ENCODE data around the gene MYO9A.

MYO9A gene

GRCh38 chr15:72057548-72058091 lies 60.3 kb downstream of the MYO9A start:
- no peak for TF ChIP-seq GATA3 (IDR thresholded peaks at IDR 0.05; ENCODE audit: low read depth, low read length)
- TF ChIP-seq GATA2 (IDR thresholded peaks at IDR 0.05; ENCODE audit: low read depth, low read length) = no peak

- no peak for TF ChIP-seq GATA3 (IDR thresholded peaks at IDR 0.05; ENCODE audit: low read depth, low read length)
- no peak for TF ChIP-seq GATA2 (IDR thresholded peaks at IDR 0.05; ENCODE audit: low read depth, low read length)
Observed at GRCh38 chr15:72050700-72051099, 67.2 kb downstream of the MYO9A start.

- TF ChIP-seq GATA2 (IDR thresholded peaks at IDR 0.05; ENCODE audit: low read depth, low read length) (no peak), GATA3 (IDR thresholded peaks at IDR 0.05; ENCODE audit: low read depth, low read length) (no peak)
Observed at GRCh38 chr15:72047020-72047419, 70.9 kb downstream of the MYO9A start.

- no peak for TF ChIP-seq GATA3 (IDR thresholded peaks at IDR 0.05; ENCODE audit: low read depth, low read length)
- no peak for TF ChIP-seq GATA2 (IDR thresholded peaks at IDR 0.05; ENCODE audit: low read depth, low read length)
Observed at GRCh38 chr15:72044956-72045355, 73.0 kb downstream of the MYO9A start.

- TF ChIP-seq GATA2 (IDR thresholded peaks at IDR 0.05; ENCODE audit: low read depth, low read length) (no peak), GATA3 (IDR thresholded peaks at IDR 0.05; ENCODE audit: low read depth, low read length) (no peak)
Observed at GRCh38 chr15:72042865-72043264, 75.1 kb downstream of the MYO9A start.

GRCh38 chr15:72042054-72042453 lies 75.9 kb downstream of the MYO9A start:
- TF ChIP-seq GATA2 (IDR thresholded peaks at IDR 0.05; ENCODE audit: low read depth, low read length) (no peak), GATA3 (IDR thresholded peaks at IDR 0.05; ENCODE audit: low read depth, low read length) (no peak)

GRCh38 chr15:72037321-72037720 lies 80.6 kb downstream of the MYO9A start:
- TF ChIP-seq GATA3 (IDR thresholded peaks at IDR 0.05; ENCODE audit: low read depth, low read length) = no peak
- no peak for TF ChIP-seq GATA2 (IDR thresholded peaks at IDR 0.05; ENCODE audit: low read depth, low read length)

- TF ChIP-seq GATA3 (IDR thresholded peaks at IDR 0.05; ENCODE audit: low read depth, low read length) (no peak), GATA2 (IDR thresholded peaks at IDR 0.05; ENCODE audit: low read depth, low read length) (no peak)
Observed at GRCh38 chr15:72034859-72035650, 82.9 kb downstream of the MYO9A start.

- no peak for TF ChIP-seq GATA2 (IDR thresholded peaks at IDR 0.05; ENCODE audit: low read depth, low read length)
- no peak for TF ChIP-seq GATA3 (IDR thresholded peaks at IDR 0.05; ENCODE audit: low read depth, low read length)
Observed at GRCh38 chr15:72034351-72034750, 83.6 kb downstream of the MYO9A start.

- TF ChIP-seq GATA3 (IDR thresholded peaks at IDR 0.05; ENCODE audit: low read depth, low read length) (no peak), GATA2 (IDR thresholded peaks at IDR 0.05; ENCODE audit: low read depth, low read length) (no peak)
Observed at GRCh38 chr15:72033711-72034110, 84.2 kb downstream of the MYO9A start.

GRCh38 chr15:72033285-72033684 lies 84.7 kb downstream of the MYO9A start:
- no peak for TF ChIP-seq GATA3 (IDR thresholded peaks at IDR 0.05; ENCODE audit: low read depth, low read length)
- TF ChIP-seq GATA2 (IDR thresholded peaks at IDR 0.05; ENCODE audit: low read depth, low read length) = no peak

GRCh38 chr15:72021604-72022003 lies 96.3 kb downstream of the MYO9A start:
- TF ChIP-seq GATA2 (IDR thresholded peaks at IDR 0.05; ENCODE audit: low read depth, low read length) (no peak), GATA3 (IDR thresholded peaks at IDR 0.05; ENCODE audit: low read depth, low read length) (no peak)

- TF ChIP-seq GATA2 (IDR thresholded peaks at IDR 0.05; ENCODE audit: low read depth, low read length) = no peak
- no peak for TF ChIP-seq GATA3 (IDR thresholded peaks at IDR 0.05; ENCODE audit: low read depth, low read length)
Observed at GRCh38 chr15:72020799-72021198, 97.2 kb downstream of the MYO9A start.

GRCh38 chr15:72013703-72014102 lies 104.2 kb downstream of the MYO9A start:
- TF ChIP-seq GATA2 (IDR thresholded peaks at IDR 0.05; ENCODE audit: low read depth, low read length) (no peak), GATA3 (IDR thresholded peaks at IDR 0.05; ENCODE audit: low read depth, low read length) (no peak)

GRCh38 chr15:72011302-72011942 lies 106.5 kb downstream of the MYO9A start:
- no peak for TF ChIP-seq GATA2 (IDR thresholded peaks at IDR 0.05; ENCODE audit: low read depth, low read length)
- no peak for TF ChIP-seq GATA3 (IDR thresholded peaks at IDR 0.05; ENCODE audit: low read depth, low read length)

Data from SH-SY5Y (cell line).